NCI-H526 (cell line): ENCODE data around the gene SYNCRIP.
"Not testable (repeated sequence)": the region's sequence is repeated elsewhere in the genome, so short reads cannot be mapped to it uniquely, and the experiment has no call there.

Experiments used
- DNase-seq, 2 experiments: peaks; one replicate each; lab custom pipeline; 2025; lab: John Stamatoyannopoulos, UW

The SYNCRIP gene

GRCh38 chr6:85642774-85643536 lies at the start of gene SYNCRIP:
Gene SYNCRIP (minus strand): TSS chr6:85642886. CDS start chr6:85641439, 1,447 bp downstream.
- peak; percentile 94 to 99 for DNase-seq

GRCh38 chr6:85691478-85691877 lies 48.8 kb upstream of the SYNCRIP start:
- no peak for DNase-seq

- no peak for DNase-seq
Observed at GRCh38 chr6:85690071-85690470, 47.4 kb upstream of the SYNCRIP start.

GRCh38 chr6:85685713-85686112 lies 43.0 kb upstream of the SYNCRIP start:
- no peak for DNase-seq

- no peak for DNase-seq
Observed at GRCh38 chr6:85684809-85685171, 42.1 kb upstream of the SYNCRIP start.

- no peak for DNase-seq
Observed at GRCh38 chr6:85684133-85684808, 41.6 kb upstream of the SYNCRIP start.

- DNase-seq = not testable (repeated sequence)
Observed at GRCh38 chr6:85681899-85682298, 39.2 kb upstream of the SYNCRIP start.

- DNase-seq = no peak
Observed at GRCh38 chr6:85680388-85680787, 37.7 kb upstream of the SYNCRIP start.

GRCh38 chr6:85679445-85680123 lies 36.9 kb upstream of the SYNCRIP start:
- peak; percentile 33 to 59 for DNase-seq

- peak; percentile 97 to 99 for DNase-seq
Observed at GRCh38 chr6:85678602-85679444, 36.1 kb upstream of the SYNCRIP start.

GRCh38 chr6:85678026-85678601 lies 35.4 kb upstream of the SYNCRIP start:
- DNase-seq = no peak

GRCh38 chr6:85677234-85677956 lies 34.7 kb upstream of the SYNCRIP start:
- peak; percentile 12 to 16 for DNase-seq

- DNase-seq = no peak
Observed at GRCh38 chr6:85676086-85676729, 33.5 kb upstream of the SYNCRIP start.

- no peak for DNase-seq
Observed at GRCh38 chr6:85675030-85675819, 32.5 kb upstream of the SYNCRIP start.

GRCh38 chr6:85674604-85675003 lies 31.9 kb upstream of the SYNCRIP start:
- no peak for DNase-seq

- DNase-seq = no peak
Observed at GRCh38 chr6:85673198-85674139, 30.8 kb upstream of the SYNCRIP start.

GRCh38 chr6:85672623-85673022 lies 29.9 kb upstream of the SYNCRIP start:
- DNase-seq = no peak

GRCh38 chr6:85672050-85672449 lies 29.4 kb upstream of the SYNCRIP start:
- DNase-seq = no peak
